LNCaP clone FGC (cell line): Measurements from ENCODE around the gene OR2W1.

Source experiments
- DNase-seq: peaks from one replicate; pipeline ENCODE4 v3.0.0-alpha.2; 2011; ENCODE audit warnings: low read depth
- H3K4me3 ChIP-seq: 2 replicates; pipeline ENCODE4 v1.5.1; 2011; ENCODE audit warnings: mild to moderate bottlenecking, low read depth, low read length, control low read depth
- CTCF ChIP-seq: IDR thresholded peaks from 2 replicates; pipeline ENCODE4 v1.5.1; 2012; ENCODE audit warnings: mild to moderate bottlenecking; ENCODE audit not compliant: control insufficient read depth, insufficient read depth; ENCODE audit errors: extremely low read depth

The OR2W1 gene

GRCh38 chr6:29045075-29045474, at the start of gene OR2W1:
Gene OR2W1 (minus strand): TSS chr6:29045175. CDS start chr6:29045175, 0 bp downstream.
- no peak for TF ChIP-seq CTCF
- H3K4me3 ChIP-seq, result no peak within 1 kb of the TSS
- DNase-seq, result no peak

- no peak for TF ChIP-seq CTCF
Measured at GRCh38 chr6:29092957-29093356, 48.0 kb upstream of the OR2W1 start.

GRCh38 chr6:29087213-29087612, 42.2 kb upstream of the OR2W1 start, which contains the start of gene OR2B3:
Gene OR2B3 (minus strand): TSS chr6:29087313. CDS start chr6:29087248, 65 bp downstream.
- no peak for DNase-seq
- no peak within 1 kb of the TSS for H3K4me3 ChIP-seq
- TF ChIP-seq CTCF, result no peak

More at GRCh38 chr6:29092957-29093356, 48.0 kb upstream of the OR2W1 start:
- H3K4me3 ChIP-seq, result no peak overlapping the region
- no peak for DNase-seq

- DNase-seq, result no peak
- no peak for TF ChIP-seq CTCF
- H3K4me3 ChIP-seq, result no peak overlapping the region
Measured at GRCh38 chr6:29082457-29082856, 37.5 kb upstream of the OR2W1 start.

GRCh38 chr6:29081312-29081711, 36.3 kb upstream of the OR2W1 start:
- no peak for TF ChIP-seq CTCF
- H3K4me3 ChIP-seq, result no peak overlapping the region
- no peak for DNase-seq

GRCh38 chr6:29079203-29079602, 34.2 kb upstream of the OR2W1 start:
- DNase-seq, result no peak
- TF ChIP-seq CTCF, result no peak
- no peak overlapping the region for H3K4me3 ChIP-seq

GRCh38 chr6:29071831-29072723, 27.1 kb upstream of the OR2W1 start:
- no peak overlapping the region for H3K4me3 ChIP-seq
- TF ChIP-seq CTCF, result peak; percentile 81
- peak; percentile 13 for DNase-seq
